ENCODE measurements around the gene ADSS1.

ADSS1 gene

GRCh38 chr14:104687601-104688504, 36.2 kb upstream of the ADSS1 start:
- Histone ChIP-seq H3K9me3 (ENCODE audit: control insufficient read depth, low read length) (no peaks in the 10 kb centered on the region), H3K27me3 (ENCODE audit: control insufficient read depth, insufficient read depth, low read length, poor library complexity, severe bottlenecking) (no peaks in the 10 kb centered on the region), H3K4me3 (ENCODE audit: insufficient read depth, low read depth, low read length) (no peak overlapping the region), H3K36me3 (ENCODE audit: control insufficient read depth, insufficient read depth, low read length) (no peaks in the 10 kb centered on the region), H3K27ac (ENCODE audit: insufficient read depth, low read depth, low read length, poor library complexity, severe bottlenecking) (no peak overlapping the region), H3K4me1 (ENCODE audit: control insufficient read depth, insufficient read depth, low read length) (peaks cover 45% of the 10 kb centered on the region)
- 73 to 75% methylated on average over 31 of the region's 31 CpGs for WGBS, 2 experiments

GRCh38 chr14:104688505-104689108, 35.4 kb upstream of the ADSS1 start:
- no peak overlapping the region for H3K27ac ChIP-seq (ENCODE audit: insufficient read depth, low read depth, low read length, poor library complexity, severe bottlenecking)
- peaks cover 37% of the 10 kb centered on the region for H3K4me1 ChIP-seq (ENCODE audit: control insufficient read depth, insufficient read depth, low read length)
- WGBS, 2 experiments: 59 to 64% methylated on average over 24 of the region's 24 CpGs
- H3K9me3 ChIP-seq (ENCODE audit: control insufficient read depth, low read length): no peaks in the 10 kb centered on the region
- no peaks in the 10 kb centered on the region for H3K36me3 ChIP-seq (ENCODE audit: control insufficient read depth, insufficient read depth, low read length)
- no peaks in the 10 kb centered on the region for H3K27me3 ChIP-seq (ENCODE audit: control insufficient read depth, insufficient read depth, low read length, poor library complexity, severe bottlenecking)
- H3K4me3 ChIP-seq (ENCODE audit: insufficient read depth, low read depth, low read length): peak overlapping the region; percentile 54

GRCh38 chr14:104689109-104689880, 34.7 kb upstream of the ADSS1 start, which contains the start of gene INF2:
Gene INF2 (plus strand): TSS chr14:104689618. CDS start chr14:104701366, 11,748 bp downstream.
- WGBS, 2 experiments: 1% methylated on average over 70 to 76 of the region's 76 CpGs

GRCh38 chr14:104689881-104690711, 33.9 kb upstream of the ADSS1 start:
- Histone ChIP-seq H3K9me3 (ENCODE audit: control insufficient read depth, low read length) (no peaks in the 10 kb centered on the region), H3K36me3 (ENCODE audit: control insufficient read depth, insufficient read depth, low read length) (no peaks in the 10 kb centered on the region), H3K27me3 (ENCODE audit: control insufficient read depth, insufficient read depth, low read length, poor library complexity, severe bottlenecking) (no peaks in the 10 kb centered on the region), H3K4me3 (ENCODE audit: insufficient read depth, low read depth, low read length) (peak overlapping the region; percentile 54), H3K27ac (ENCODE audit: insufficient read depth, low read depth, low read length, poor library complexity, severe bottlenecking) (no peak overlapping the region), H3K4me1 (ENCODE audit: control insufficient read depth, insufficient read depth, low read length) (peaks cover 49% of the 10 kb centered on the region)
- 14% methylated on average over 50 of the region's 50 CpGs for whole genome bisulfite sequencing, 2 experiments

More at GRCh38 chr14:104689109-104689880, 34.7 kb upstream of the ADSS1 start, which contains the start of gene INF2:
- H3K27ac ChIP-seq (ENCODE audit: insufficient read depth, low read depth, low read length, poor library complexity, severe bottlenecking): no peak within 1 kb of the TSS
- H3K27me3 ChIP-seq (ENCODE audit: control insufficient read depth, insufficient read depth, low read length, poor library complexity, severe bottlenecking): no peaks in the 10 kb centered on the region
- peaks cover 41% of the 10 kb centered on the region for H3K4me1 ChIP-seq (ENCODE audit: control insufficient read depth, insufficient read depth, low read length)
- no peaks in the 10 kb centered on the region for H3K9me3 ChIP-seq (ENCODE audit: control insufficient read depth, low read length)
- H3K4me3 ChIP-seq (ENCODE audit: insufficient read depth, low read depth, low read length): peak within 1 kb of the TSS; percentile 54
- no peaks in the 10 kb centered on the region for H3K36me3 ChIP-seq (ENCODE audit: control insufficient read depth, insufficient read depth, low read length)

GRCh38 chr14:104690861-104691455, 33.1 kb upstream of the ADSS1 start:
- H3K27me3 ChIP-seq (ENCODE audit: control insufficient read depth, insufficient read depth, low read length, poor library complexity, severe bottlenecking): no peaks in the 10 kb centered on the region
- no peak overlapping the region for H3K4me3 ChIP-seq (ENCODE audit: insufficient read depth, low read depth, low read length)
- peaks cover 56% of the 10 kb centered on the region for H3K4me1 ChIP-seq (ENCODE audit: control insufficient read depth, insufficient read depth, low read length)
- no peak overlapping the region for H3K27ac ChIP-seq (ENCODE audit: insufficient read depth, low read depth, low read length, poor library complexity, severe bottlenecking)
- H3K9me3 ChIP-seq (ENCODE audit: control insufficient read depth, low read length): no peaks in the 10 kb centered on the region
- H3K36me3 ChIP-seq (ENCODE audit: control insufficient read depth, insufficient read depth, low read length): no peaks in the 10 kb centered on the region
- 88 to 90% methylated on average over 16 of the region's 16 CpGs for WGBS, 2 experiments

GRCh38 chr14:104691546-104692260, 32.3 kb upstream of the ADSS1 start:
- WGBS, 2 experiments: 84 to 85% methylated on average over 19 of the region's 19 CpGs
- Histone ChIP-seq H3K36me3 (ENCODE audit: control insufficient read depth, insufficient read depth, low read length) (no peaks in the 10 kb centered on the region), H3K4me3 (ENCODE audit: insufficient read depth, low read depth, low read length) (no peak overlapping the region), H3K27me3 (ENCODE audit: control insufficient read depth, insufficient read depth, low read length, poor library complexity, severe bottlenecking) (no peaks in the 10 kb centered on the region), H3K27ac (ENCODE audit: insufficient read depth, low read depth, low read length, poor library complexity, severe bottlenecking) (no peak overlapping the region), H3K9me3 (ENCODE audit: control insufficient read depth, low read length) (no peaks in the 10 kb centered on the region), H3K4me1 (ENCODE audit: control insufficient read depth, insufficient read depth, low read length) (peaks cover 56% of the 10 kb centered on the region)

- Histone ChIP-seq H3K9me3 (ENCODE audit: control insufficient read depth, low read length) (no peaks in the 10 kb centered on the region), H3K4me1 (ENCODE audit: control insufficient read depth, insufficient read depth, low read length) (peaks cover 61% of the 10 kb centered on the region), H3K4me3 (ENCODE audit: insufficient read depth, low read depth, low read length) (no peak overlapping the region), H3K27ac (ENCODE audit: insufficient read depth, low read depth, low read length, poor library complexity, severe bottlenecking) (no peak overlapping the region), H3K27me3 (ENCODE audit: control insufficient read depth, insufficient read depth, low read length, poor library complexity, severe bottlenecking) (no peaks in the 10 kb centered on the region), H3K36me3 (ENCODE audit: control insufficient read depth, insufficient read depth, low read length) (no peaks in the 10 kb centered on the region)
- whole genome bisulfite sequencing, 2 experiments: 90 to 91% methylated on average over 15 of the region's 15 CpGs
Measured at GRCh38 chr14:104692261-104692938, 31.6 kb upstream of the ADSS1 start.

- 92 to 94% methylated on average over 5 of the region's 5 CpGs for WGBS, 2 experiments
- H3K9me3 ChIP-seq (ENCODE audit: control insufficient read depth, low read length): no peaks in the 10 kb centered on the region
- peaks cover 62% of the 10 kb centered on the region for H3K4me1 ChIP-seq (ENCODE audit: control insufficient read depth, insufficient read depth, low read length)
- H3K27me3 ChIP-seq (ENCODE audit: control insufficient read depth, insufficient read depth, low read length, poor library complexity, severe bottlenecking): no peaks in the 10 kb centered on the region
- no peak overlapping the region for H3K27ac ChIP-seq (ENCODE audit: insufficient read depth, low read depth, low read length, poor library complexity, severe bottlenecking)
- no peak overlapping the region for H3K4me3 ChIP-seq (ENCODE audit: insufficient read depth, low read depth, low read length)
- no peaks in the 10 kb centered on the region for H3K36me3 ChIP-seq (ENCODE audit: control insufficient read depth, insufficient read depth, low read length)
Measured at GRCh38 chr14:104692939-104693315, 31.1 kb upstream of the ADSS1 start.
